Measurements from ENCODE around the gene KIAA0232. TPM values are rescaled to one million over a fixed set of nuclear protein-coding genes. Genes with fewer than 3 reads are reported as not detected.

KIAA0232 gene
- total RNA-seq, 1 experiment from 2014 or later, result 28.5 TPM

- Histone ChIP-seq H2AFZ (ENCODE audit: low read length) (no peak overlapping the region), H4K5ac (ENCODE audit: insufficient read length, low read depth, low read length) (no peak overlapping the region), H3T11ph (ENCODE audit: low read length) (no peak overlapping the region), H3K56ac (ENCODE audit: insufficient read length, low read depth, low read length) (no peak overlapping the region), H2BK120ac (ENCODE audit: low read depth, low read length, poor library complexity, severe bottlenecking) (no peak overlapping the region), H3K27ac (ENCODE audit: insufficient read length, low read depth, low read length) (no peak overlapping the region), H3K9me3 (ENCODE audit: control insufficient read depth, low read depth, low read length) (no peaks in the 10 kb centered on the region), H2BK12ac (ENCODE audit: insufficient read length, low read depth, low read length) (no peak overlapping the region), H3K4ac (ENCODE audit: low read depth, low read length) (no peak overlapping the region), H3K14ac (ENCODE audit: insufficient read depth, low read length) (no peak overlapping the region; the same call in 1 of the 2 replicates), H3K79me2 (ENCODE audit: insufficient read depth, low read length) (no peaks in the 10 kb centered on the region), H3K4me1 (ENCODE audit: insufficient read depth, low read length) (no peaks in the 10 kb centered on the region), H2AK5ac (ENCODE audit: insufficient read length, low read length) (no peak overlapping the region), H4K20me1 (ENCODE audit: control insufficient read depth, insufficient read depth, insufficient read length) (no peaks in the 10 kb centered on the region), H3K23me2 (ENCODE audit: insufficient read length, low read depth, low read length, poor library complexity, severe bottlenecking) (no peaks in the 10 kb centered on the region), H4K8ac (replicated peaks; ENCODE audit: insufficient read length, low read depth, low read length) (no peak overlapping the region), H4K91ac (ENCODE audit: insufficient read length, low read depth, low read length) (no peak overlapping the region), H3K4me2 (ENCODE audit: insufficient read depth, insufficient read length, low read length) (no peak overlapping the region), H3K23ac (ENCODE audit: insufficient read length, low read depth, low read length) (no peak overlapping the region), H2BK20ac (ENCODE audit: low read depth, low read length, poor library complexity, severe bottlenecking) (no peak overlapping the region), H2BK15ac (ENCODE audit: low read depth, low read length) (no peak overlapping the region), H3K27me3 (ENCODE audit: insufficient read depth, low read length) (no peaks in the 10 kb centered on the region), H3K79me1 (ENCODE audit: insufficient read depth, low read depth, low read length, poor library complexity, severe bottlenecking) (no peaks in the 10 kb centered on the region), H2BK5ac (ENCODE audit: insufficient read length, low read length) (no peak overlapping the region), H3K9ac (ENCODE audit: extremely low read depth, insufficient read length, low read length) (no peak overlapping the region), H3K18ac (ENCODE audit: insufficient read length, low read depth, low read length) (no peak overlapping the region)
- Mint-ChIP-seq H3K4me3 (no peak overlapping the region; a peak in 1 of 5 replicates), H3K36me3 (ENCODE audit: insufficient read depth in 1 of 3, low read depth in 3 of 3) (no peaks in the 10 kb centered on the region), H3K4me1 (peaks cover 5 to 7% of the 10 kb centered on the region in 2 experiments; a peak in 3 of 4 replicates), H3K27me3 (ENCODE audit: low read depth) (peaks cover 5% of the 10 kb centered on the region; the same call in 1 of the 2 replicates), H3K27ac (peak overlapping the region in 1 of 3 experiments; percentile 35; a peak in 1 of 7 replicates), H3K9me3 (no peaks in the 10 kb centered on the region)
- DNase-seq, result no peak
- TF ChIP-seq CTCF (conservative IDR thresholded peaks at IDR 0.05), result no peak
- no CpG with 5 or more reads among the region's 27 CpGs for WGBS (ENCODE audit: extremely low coverage, insufficient read length, low lambda C conversion rate)
Observed at GRCh38 chr4:6733358-6734164, 49.0 kb upstream of the KIAA0232 start.

Measured in H9 (cell line).